NT2/D1 (cell line): ENCODE data around the gene CLINT1.

Source experiments
- SUZ12 ChIP-seq: IDR thresholded peaks from 2 replicates; pipeline ENCODE4 v1.6.1; 2011; ENCODE audit not compliant: insufficient read length, insufficient read depth; ENCODE audit errors: extremely low read depth
- YY1 ChIP-seq: IDR thresholded peaks from 2 replicates; pipeline ENCODE4 v1.6.1; 2011; ENCODE audit not compliant: insufficient read length, insufficient read depth
- ZNF274 ChIP-seq: IDR thresholded peaks from 2 replicates; pipeline ENCODE4 v1.6.1; 2011; ENCODE audit warnings: mild to moderate bottlenecking, low read depth, low read length

DNA sequence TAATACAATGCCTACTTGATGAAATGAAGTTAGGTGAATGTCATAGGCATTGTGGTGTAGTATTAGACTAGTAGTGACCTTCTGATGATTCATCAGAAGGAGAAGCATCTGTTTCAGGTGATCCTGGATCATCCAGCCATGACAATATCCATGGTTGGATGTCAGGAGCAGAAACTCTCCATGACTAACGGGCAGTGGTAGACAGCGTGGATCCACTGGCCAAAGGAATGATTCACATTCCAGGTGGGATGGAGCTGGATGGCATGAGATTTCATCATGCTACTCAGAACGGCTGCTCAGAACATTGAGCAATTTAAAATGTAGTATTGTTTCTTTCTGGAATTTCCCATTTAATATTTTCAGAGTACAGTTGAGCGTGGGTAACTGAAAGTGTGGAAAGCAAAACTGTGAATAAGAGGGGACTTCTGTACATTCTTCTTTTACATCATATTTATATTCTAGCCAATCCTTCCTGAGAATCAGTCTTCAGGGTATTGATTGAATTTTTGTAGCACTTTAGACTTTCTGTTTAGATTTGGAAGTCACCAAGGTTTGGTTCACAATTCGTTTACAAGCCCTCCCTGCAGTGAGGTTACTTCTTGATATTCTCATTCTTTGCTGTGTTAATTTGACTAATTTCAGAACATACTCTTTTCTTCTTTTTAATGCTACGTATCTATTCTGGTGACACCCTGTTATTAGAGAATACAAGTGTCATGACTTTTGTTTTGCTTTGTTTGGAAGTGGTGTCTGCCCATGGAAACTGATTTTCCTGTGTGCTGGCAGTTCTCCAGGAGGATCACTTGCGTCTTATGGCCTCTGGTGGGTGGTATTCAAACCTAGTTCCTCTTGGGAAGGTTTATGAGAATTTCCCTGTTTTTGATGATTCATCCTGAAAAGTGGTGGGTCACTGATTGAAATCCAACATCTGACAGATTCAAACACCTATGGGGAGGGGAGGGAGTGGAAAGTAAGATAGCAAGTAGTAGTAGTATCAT is 12.2 kb upstream of the CLINT1 start:
- no peak for TF ChIP-seq ZNF274
- no peak for TF ChIP-seq SUZ12
- no peak for TF ChIP-seq YY1
